ENCODE measurements around the gene CDK7.

- TF ChIP-seq POLR2AphosphoS5 (IDR thresholded peaks at IDR 0.05; ENCODE audit: low read depth, low read length) (no peak), TAF1 (IDR thresholded peaks at IDR 0.05; ENCODE audit: low read depth, low read length) (no peak), POLR2A (IDR thresholded peaks at IDR 0.05; ENCODE audit: low read depth, low read length) (no peak), POU2F2 (IDR thresholded peaks at IDR 0.05; ENCODE audit: low read depth, low read length) (no peak), SPI1 (IDR thresholded peaks at IDR 0.05; ENCODE audit: low read depth, low read length) (no peak)
These were observed 10.3 kb downstream of the CDK7 start for GRCh38 chr5:69245031-69245430.
